Measurements from ENCODE around the gene CEP57. TPM values are rescaled to one million over a fixed set of nuclear protein-coding genes. Genes with fewer than 3 reads are reported as not detected.

Gene CEP57
- total and polyA plus RNA-seq, 2 of the 13 experiments (the other 11 are each of a cell fraction or from before 2014, with no cell fraction given): 34.3 to 59.4 TPM

DNA sequence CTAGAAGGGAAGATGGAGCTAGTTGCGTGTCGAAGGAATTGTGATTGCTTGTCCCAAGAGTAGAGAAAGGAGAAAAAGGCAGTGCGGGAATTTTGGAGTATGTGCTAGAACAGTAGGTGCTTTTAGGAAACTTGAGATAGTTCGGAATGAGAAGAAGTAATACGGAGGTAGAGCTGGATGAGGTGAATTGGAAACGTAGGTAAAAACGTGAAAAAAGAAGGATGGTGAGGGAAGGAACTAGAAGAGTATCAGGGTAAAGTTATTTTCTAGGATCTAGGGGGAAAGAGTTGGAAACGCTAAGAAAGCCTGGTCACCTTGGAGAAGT is 1.4 kb downstream of the CEP57 start:
- Histone ChIP-seq H3K4me3 (replicated peaks in 1 of 3; ENCODE audit: insufficient read depth in 1 of 3, low read depth in 2 of 3, low read length in 3 of 3) (peak overlapping the region; percentile 87 to 97 (median 96)), H2AFZ (ENCODE audit: low read length) (no peak overlapping the region), H3K27me3 (ENCODE audit: control insufficient read depth in 1 of 2, insufficient read depth in 2 of 2, low read length in 2 of 2) (no peaks in the 10 kb centered on the region; a peak in 1 of 5 replicates), H3K4me2 (ENCODE audit: low read depth, low read length) (peak overlapping the region; percentile 89), H3K79me2 (ENCODE audit: insufficient read depth, low read length) (peaks cover 74% of the 10 kb centered on the region), H4K20me1 (ENCODE audit: insufficient read depth, low read length) (no peaks in the 10 kb centered on the region; the same call in 1 of the 2 replicates), H3K9me3 (ENCODE audit: low read length) (no peaks in the 10 kb centered on the region), H3K9ac (ENCODE audit: insufficient read depth, low read depth, low read length) (peak overlapping the region; percentile 97), H3K4me1 (ENCODE audit: insufficient read depth, low read length) (peaks cover 63% of the 10 kb centered on the region), H3K27ac (ENCODE audit: extremely low read length, insufficient read depth, low read length) (peak overlapping the region; percentile 98), H3K36me3 (replicated peaks in 1 of 2; ENCODE audit: control insufficient read depth in 1 of 2, insufficient read depth in 2 of 2, low read length in 2 of 2) (no peaks in the 10 kb centered on the region; a peak in 2 of 5 replicates)
- ChIA-PET POLR2A (interaction anchor here (1.4 to 3.3 kb wide), 3 partner anchors 132 to 724 kb away, joined by 3 to 35 read pairs (median 7); partner anchors contain the start of genes MTMR2, SESN3 and SRSF8), CTCF (ENCODE audit: low intra/inter-chr PET ratio, low total read pairs) (no interaction called here)
- BruUV-seq (replicated peaks): no TSS peak
- 5% methylated on average over 8 of the region's 8 CpGs for WGBS (ENCODE audit: low lambda C conversion rate)
- in situ Hi-C loops (cut with HindIII; ENCODE audit: extremely low pct_ligation_motif_present, low pct_unique_long_range_greater_than_20kb): no loop called here
- no peak for ATAC-seq
- DNase-seq (ENCODE audit: low spot score): no peak
- 0 out of 2 replicates have a peak, but pooled peaks have one; percentile 45 for TF ChIP-seq KAT7 (CRISPR knock-in tag; IDR thresholded peaks at IDR 0.05; ENCODE audit: borderline replicate concordance)
- no peak for TF ChIP-seq ZNF296 (CRISPR knock-in tag; conservative IDR thresholded peaks at IDR 0.05)
- intact Hi-C loops (cut with micrococcal nuclease; ENCODE audit: unreplicated experiment): no loop called here
- no peak for FAIRE-seq

DNA sequence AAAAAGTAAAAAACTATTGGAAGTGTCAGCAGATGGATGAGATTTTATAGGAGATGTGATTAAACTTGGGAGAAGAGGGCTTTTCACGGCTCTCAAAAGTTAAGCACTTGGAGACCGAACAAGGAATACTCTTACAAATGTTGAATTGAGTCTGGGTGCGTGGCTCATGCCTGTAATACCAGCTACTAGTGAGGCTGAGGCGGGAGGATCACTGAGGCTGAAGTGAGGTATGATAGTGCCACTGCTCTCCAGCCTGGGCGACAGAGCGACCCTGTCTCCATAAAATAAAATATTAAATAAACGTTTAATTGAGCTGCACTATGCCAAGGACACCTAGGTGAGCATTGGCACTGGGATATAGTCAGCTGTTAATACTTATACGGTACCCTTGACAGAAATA is 1.9 kb downstream of the CEP57 start:
- Histone ChIP-seq H2AFZ (ENCODE audit: low read length) (no peak overlapping the region), H3K9ac (ENCODE audit: insufficient read depth, low read depth, low read length) (peak overlapping the region; percentile 97), H4K20me1 (ENCODE audit: insufficient read depth, low read length) (no peaks in the 10 kb centered on the region; the same call in 1 of the 2 replicates), H3K27me3 (ENCODE audit: control insufficient read depth in 1 of 2, insufficient read depth in 2 of 2, low read length in 2 of 2) (no peaks in the 10 kb centered on the region; a peak in 1 of 5 replicates), H3K27ac (ENCODE audit: extremely low read length, insufficient read depth, low read length) (no peak overlapping the region), H3K4me2 (ENCODE audit: low read depth, low read length) (peak overlapping the region; percentile 89), H3K4me3 (replicated peaks in 1 of 3; ENCODE audit: insufficient read depth in 1 of 3, low read depth in 2 of 3, low read length in 3 of 3) (peak overlapping the region; percentile 87 to 97 (median 96); a peak in 5 of 6 replicates), H3K4me1 (ENCODE audit: insufficient read depth, low read length) (peaks cover 62% of the 10 kb centered on the region), H3K9me3 (ENCODE audit: low read length) (no peaks in the 10 kb centered on the region), H3K36me3 (replicated peaks in 1 of 2; ENCODE audit: control insufficient read depth in 1 of 2, insufficient read depth in 2 of 2, low read length in 2 of 2) (no peaks in the 10 kb centered on the region; a peak in 2 of 5 replicates), H3K79me2 (ENCODE audit: insufficient read depth, low read length) (peaks cover 78% of the 10 kb centered on the region)
- TF ChIP-seq RBFOX2 (IDR thresholded peaks at IDR 0.05; ENCODE audit: low read depth, low read length) (0 out of 2 replicates have a peak, but pooled peaks have one; percentile 6), RBM39 (IDR thresholded peaks at IDR 0.05; ENCODE audit: low read depth, low read length, poor library complexity, severe bottlenecking) (no peak)
- TF ChIP-seq, protein P1, sequence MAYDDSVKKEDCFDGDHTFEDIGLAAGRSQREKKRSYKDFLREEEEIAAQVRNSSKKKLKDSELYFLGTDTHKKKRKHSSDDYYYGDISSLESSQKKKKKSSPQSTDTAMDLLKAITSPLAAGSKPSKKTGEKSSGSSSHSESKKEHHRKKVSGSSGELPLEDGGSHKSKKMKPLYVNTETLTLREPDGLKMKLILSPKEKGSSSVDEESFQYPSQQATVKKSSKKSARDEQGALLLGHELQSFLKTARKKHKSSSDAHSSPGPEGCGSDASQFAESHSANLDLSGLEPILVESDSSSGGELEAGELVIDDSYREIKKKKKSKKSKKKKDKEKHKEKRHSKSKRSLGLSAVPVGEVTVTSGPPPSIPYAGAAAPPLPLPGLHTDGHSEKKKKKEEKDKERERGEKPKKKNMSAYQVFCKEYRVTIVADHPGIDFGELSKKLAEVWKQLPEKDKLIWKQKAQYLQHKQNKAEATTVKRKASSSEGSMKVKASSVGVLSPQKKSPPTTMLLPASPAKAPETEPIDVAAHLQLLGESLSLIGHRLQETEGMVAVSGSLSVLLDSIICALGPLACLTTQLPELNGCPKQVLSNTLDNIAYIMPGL (CRISPR knock-in tag; IDR thresholded peaks at IDR 0.05; ENCODE audit: borderline replicate concordance in 1 of 2, low read depth in 1 of 2): no peak
- DNase-seq (ENCODE audit: low spot score) (no peak), FAIRE-seq (no peak), ATAC-seq (no peak)
- CTCF ChIA-PET (ENCODE audit: low intra/inter-chr PET ratio, low total read pairs): no interaction called here
- BruUV-seq (replicated peaks): no TSS peak
- POLR2A ChIA-PET: interaction anchor here (2.4 kb wide), 1 partner anchor 132 kb away, joined by 7 read pairs; the partner anchor contains the start of gene MTMR2
- WGBS (ENCODE audit: low lambda C conversion rate): 68% methylated on average over 8 of the region's 8 CpGs
- intact Hi-C loops (cut with micrococcal nuclease; ENCODE audit: unreplicated experiment) (no loop called here), in situ Hi-C loops (cut with HindIII; ENCODE audit: extremely low pct_ligation_motif_present, low pct_unique_long_range_greater_than_20kb) (no loop called here)
